HL-60/S4 treated with phorbol 12-myristate 13-acetate at 8.2 ng/mL for 4 days and 3 days (cell line): ENCODE measurements around the gene CDT1.
"Not testable (repeated sequence)": the region's sequence is repeated elsewhere in the genome, so short reads cannot be mapped to it uniquely, and the experiment has no call there.

ENCODE experiments used
- in situ Hi-C: fragments of 300-500 bp; cut with MboI; formaldehyde crosslinking; loops from 2 replicates; pipeline ENCODE4 v1.15.0; 2022; ENCODE audit warnings: low sequenced_read_pairs

Gene CDT1

DNA sequence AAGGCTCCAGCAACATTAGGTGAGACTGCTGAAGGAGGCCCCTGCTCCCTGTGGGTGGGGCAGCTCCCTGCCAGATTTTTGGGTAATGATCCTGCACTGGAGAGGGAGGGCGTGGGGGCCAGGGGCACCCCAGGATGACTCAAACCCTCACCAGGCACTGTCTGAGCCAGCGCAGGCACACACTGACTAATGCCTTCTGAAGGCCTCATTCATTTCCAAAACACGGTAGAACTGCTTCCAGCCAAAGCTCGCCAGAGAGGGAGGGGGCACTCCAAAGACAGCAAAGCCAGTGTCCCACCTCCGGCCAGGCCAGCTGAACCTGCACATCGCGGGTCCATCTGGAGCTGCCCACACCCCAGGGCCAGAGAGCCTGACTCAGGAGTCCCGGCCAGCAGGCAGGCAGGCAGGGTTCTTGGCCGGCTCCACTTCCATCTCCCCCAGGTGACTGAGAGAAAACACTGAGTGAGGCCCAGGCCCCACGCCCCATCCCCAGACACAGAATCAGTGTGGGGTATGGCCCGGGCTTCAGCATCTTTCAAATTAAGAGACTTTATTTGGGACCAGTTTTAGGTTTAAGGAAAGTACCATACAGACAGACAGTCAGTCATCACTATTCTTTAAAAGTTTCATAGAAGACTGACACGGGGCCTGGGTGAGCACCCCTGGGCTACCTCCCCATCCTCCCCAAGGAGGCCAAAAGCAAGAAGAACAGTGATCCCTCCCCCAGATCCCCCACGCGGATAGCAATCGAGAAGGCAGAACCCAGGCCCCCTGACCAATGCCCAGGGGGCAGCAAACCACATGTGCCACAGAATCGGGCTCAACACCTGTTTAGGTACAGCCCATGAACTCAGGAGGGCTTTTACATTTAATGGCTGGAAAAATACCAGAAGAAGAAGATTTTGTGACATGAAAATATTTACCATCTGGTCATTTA is 20.9 kb upstream of the CDT1 start:
- in situ Hi-C loops, result no loop called here

- in situ Hi-C loops, result no loop called here
Observed at GRCh38 chr16:88783391-88784073, 20.1 kb upstream of the CDT1 start.

GRCh38 chr16:88784074-88784855 is 19.3 kb upstream of the CDT1 start:
- in situ Hi-C loops, result no loop called here

- in situ Hi-C loops, result no loop called here
Observed at GRCh38 chr16:88784856-88785105, 18.8 kb upstream of the CDT1 start.

- in situ Hi-C loops, result no loop called here
Observed at GRCh38 chr16:88785106-88785924, 18.3 kb upstream of the CDT1 start, which contains the start of gene PIEZO1. Gene PIEZO1, minus strand, starts transcription at chr16:88785220. Its CDS starts 256 bp downstream, at chr16:88784964.

DNA sequence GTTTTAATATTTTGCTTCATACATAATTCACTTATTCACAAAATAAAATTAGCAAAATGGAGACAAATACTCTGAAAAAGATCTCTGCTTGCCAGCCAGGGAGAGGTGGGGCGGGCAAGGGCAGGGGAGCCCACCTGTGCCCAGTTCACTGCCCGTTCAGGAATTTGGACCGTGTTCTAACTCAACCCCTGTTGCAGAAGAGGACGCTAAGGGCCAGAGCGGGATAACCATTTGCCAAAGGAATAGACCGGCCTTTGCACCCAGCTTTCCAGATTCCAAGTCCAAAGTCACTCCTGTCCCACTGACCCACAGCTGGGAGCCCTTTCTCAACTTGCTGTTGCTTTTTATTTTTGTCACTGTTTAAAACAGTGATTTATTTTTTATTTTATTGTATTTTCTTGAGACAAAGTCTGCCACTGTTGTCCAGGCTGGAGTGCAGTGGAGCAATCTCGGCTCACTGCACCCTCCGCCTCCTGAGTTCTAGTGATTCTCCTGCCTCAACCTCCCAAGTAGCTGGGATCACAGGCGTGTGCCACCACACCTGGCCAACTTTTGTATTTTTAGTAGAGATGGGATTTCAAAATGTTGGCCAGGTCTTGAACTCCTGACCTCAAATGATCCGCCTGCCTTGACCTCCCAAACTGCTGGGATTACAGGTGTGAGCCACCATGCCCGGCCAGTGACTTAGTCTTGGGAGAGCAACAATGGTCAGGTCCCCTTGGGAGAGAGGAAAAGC is 15.8 kb upstream of the CDT1 start:
- in situ Hi-C loops, result no loop called here

DNA sequence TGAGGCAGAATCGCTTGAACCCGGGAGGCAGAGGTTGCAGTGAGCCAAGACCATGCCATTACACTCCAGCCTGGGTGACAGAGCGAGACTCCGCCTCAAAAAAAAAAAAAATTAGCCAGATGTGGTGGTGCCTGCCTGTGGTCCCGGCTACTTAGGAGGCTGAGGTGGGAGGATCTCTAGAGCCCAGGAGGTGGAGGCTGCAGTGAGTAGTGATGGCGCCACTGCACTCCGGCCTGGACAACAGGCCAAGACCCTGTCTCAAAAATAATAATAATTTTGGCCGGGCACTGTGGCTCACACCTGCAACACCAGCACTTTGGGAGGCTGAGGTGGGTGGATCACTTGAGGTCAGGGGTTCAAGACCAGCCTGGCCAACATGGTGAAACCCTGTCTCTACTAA is 14.8 kb upstream of the CDT1 start:
- in situ Hi-C loops, result not testable (repeated sequence)

- in situ Hi-C loops, result no loop called here
Observed at GRCh38 chr16:88789594-88789993, 14.0 kb upstream of the CDT1 start.

GRCh38 chr16:88790312-88791211 is 13.0 kb upstream of the CDT1 start:
- in situ Hi-C loops, result no loop called here

- in situ Hi-C loops, result no loop called here
Observed at GRCh38 chr16:88792078-88792550, 11.5 kb upstream of the CDT1 start.

DNA sequence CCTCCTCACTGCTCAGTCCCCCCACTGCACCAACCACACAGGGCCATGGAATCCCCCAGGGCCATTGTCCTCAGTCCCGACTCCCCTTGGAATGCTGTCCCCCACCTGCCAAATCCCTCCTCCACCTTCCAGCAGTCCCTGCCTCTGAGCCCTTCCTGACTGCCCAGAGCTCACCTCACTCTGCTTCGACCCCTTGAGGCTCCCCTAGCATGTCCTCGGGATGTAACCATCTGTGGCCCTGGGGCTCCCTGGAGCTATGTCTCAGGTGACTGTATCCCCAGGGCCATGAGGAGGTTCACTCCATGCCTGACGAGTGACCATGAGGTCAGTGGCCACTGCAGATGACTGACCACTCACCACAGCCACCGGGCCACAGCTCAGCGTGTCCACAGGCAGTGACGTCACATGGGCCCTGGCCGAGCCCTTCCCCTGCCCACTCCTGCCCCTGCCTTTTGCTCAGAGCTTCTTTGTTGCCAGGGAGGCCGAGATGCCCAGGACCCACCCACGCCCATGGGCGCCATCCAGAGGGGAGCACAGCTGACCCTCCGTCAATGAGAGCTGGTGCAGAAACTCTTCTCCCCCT is 10.8 kb upstream of the CDT1 start:
- in situ Hi-C loops, result no loop called here

DNA sequence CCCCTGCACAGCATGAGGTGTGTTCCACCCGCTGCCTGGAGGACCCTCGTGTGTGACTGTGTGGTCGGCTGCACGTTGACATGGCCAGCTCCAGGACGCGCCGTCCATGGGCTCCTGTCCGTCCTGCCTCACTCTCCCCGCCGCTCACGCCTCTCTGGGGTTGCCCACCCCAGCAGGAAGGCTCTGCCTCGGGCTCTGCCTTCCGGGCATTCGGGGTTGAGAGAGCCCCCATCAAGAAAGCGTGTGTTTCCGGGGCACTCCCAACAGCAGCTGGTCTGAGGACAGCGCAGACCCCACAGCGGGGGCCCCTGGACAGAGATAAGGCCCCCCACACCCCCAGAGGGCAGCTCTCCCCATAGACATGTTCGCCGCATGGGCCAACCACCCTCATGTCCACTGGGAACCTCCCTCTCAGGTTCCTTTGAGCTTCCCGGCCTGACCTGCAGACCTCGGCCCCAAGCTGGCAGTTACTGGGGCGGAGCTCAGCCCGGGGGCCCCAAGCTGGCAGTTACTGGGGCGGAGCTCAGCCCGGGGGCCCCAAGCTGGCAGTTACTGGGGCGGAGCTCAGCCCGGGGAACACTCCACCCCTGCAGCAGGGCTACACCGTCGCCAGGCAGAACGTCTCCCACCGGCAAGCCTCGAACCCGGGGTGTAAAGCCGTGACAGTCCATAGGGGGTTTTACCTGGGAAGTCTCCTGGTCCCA is 10.2 kb upstream of the CDT1 start:
- in situ Hi-C loops, result no loop called here

- in situ Hi-C loops, result no loop called here
Observed at GRCh38 chr16:88796278-88796677, 7.3 kb upstream of the CDT1 start.

DNA sequence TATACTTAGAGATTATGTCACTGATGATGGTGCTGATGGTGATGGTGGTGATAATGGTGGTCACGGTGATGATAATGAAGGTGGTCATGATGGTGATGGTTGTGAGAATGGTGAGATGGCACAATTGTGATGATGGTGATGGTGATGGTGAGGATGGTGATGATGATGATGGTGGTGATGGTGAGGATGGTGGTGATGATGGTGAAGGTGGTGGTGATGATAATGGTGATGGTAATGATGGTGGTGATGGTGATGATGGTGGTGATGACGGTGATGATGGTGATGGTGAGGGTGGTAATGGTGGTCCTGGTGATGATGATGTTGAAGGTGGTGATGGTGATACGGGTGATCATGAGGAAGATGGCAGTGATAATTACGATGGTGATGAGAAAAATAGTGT is 5.5 kb upstream of the CDT1 start:
- in situ Hi-C loops, result no loop called here

DNA sequence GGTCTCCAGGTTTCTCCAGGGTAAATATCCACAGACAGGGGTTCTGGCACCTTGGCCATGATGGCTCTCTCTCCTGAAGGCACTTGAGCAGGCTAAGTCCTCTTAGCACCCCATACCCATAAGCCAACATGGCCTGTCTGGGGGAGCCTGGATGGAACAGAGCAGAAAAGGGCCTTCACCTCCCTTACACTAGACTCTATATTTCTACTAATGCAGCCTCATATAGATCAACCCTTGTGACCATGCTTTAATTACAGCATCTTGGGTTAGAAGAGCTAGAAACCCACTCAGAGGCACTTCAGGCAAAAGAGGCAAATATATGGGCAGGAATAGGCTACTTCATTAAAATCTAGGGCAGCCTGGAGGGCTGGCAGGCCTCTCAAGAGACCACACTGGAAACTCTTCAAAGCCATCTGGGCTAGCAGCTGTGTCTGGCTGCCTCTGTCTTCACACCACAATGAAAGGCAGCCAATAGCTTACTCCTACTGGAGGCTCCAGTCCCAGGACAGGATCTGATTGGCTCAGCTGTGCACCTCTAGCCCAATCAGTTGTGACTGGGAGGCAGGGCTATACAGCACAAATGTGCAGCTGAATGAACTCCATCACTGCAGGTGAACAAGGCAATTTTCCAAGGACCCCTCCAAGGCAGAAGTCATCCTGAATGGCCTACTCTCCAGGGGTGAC is 4.7 kb upstream of the CDT1 start:
- in situ Hi-C loops, result no loop called here

DNA sequence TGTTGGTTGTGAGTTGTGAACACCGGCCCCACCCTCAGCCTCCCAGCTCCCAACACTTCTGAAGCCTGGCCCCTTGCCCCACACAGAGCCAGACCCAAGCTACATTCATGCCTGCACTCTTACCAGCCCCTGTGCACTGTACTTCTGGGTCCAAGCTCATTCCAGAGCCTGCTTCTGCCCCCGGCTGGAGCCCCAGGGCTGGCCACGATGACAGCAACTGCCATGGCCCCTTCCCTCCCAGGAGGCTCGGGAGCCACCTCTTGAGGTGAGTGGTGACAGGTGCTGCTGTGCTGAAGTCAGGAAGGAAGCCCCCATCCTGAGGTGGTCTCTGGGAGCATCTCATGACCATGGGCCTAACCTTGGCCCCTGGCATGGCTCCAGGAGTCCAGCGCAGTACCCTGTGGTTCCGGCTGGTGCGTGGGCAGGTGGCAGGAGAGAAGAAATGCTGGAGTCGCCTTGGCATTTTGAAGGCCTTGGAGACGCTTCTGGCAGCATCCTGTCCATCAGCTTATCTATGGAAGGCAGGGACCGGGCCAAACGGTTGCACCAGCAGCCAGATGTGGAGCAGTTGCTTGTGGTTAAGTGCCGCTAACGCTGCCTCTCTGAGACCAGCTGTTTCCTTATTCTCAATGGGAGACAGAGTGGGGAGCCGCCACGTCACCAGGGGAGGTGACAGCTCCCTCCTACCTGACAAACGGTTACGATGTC is 3.9 kb upstream of the CDT1 start:
- in situ Hi-C loops, result no loop called here

GRCh38 chr16:88800277-88800592 is 3.4 kb upstream of the CDT1 start:
- in situ Hi-C loops, result no loop called here
